HepG2 (cell line): ENCODE data around the gene GLO1. TPM values are rescaled to one million over a fixed set of nuclear protein-coding genes. Genes with fewer than 3 reads are reported as not detected.

Experiments
- ELF1 ChIP-seq: sonication (generic); formaldehyde crosslinking; IDR thresholded peaks from 2 replicates; pipeline ENCODE4 v1.4.0; 2020; ENCODE audit warnings: missing genetic modification reagents
- FLYWCH1 ChIP-seq: sonication (generic); formaldehyde crosslinking; IDR thresholded peaks from 2 replicates; pipeline ENCODE4 v1.8.1; 2023; ENCODE audit warnings: mild to moderate bottlenecking, missing genetic modification reagents
- HOXA5 ChIP-seq: sonication (generic); formaldehyde crosslinking; IDR thresholded peaks from 2 replicates; pipeline ENCODE4 v1.4.0; 2020; ENCODE audit warnings: missing genetic modification reagents
- KDM6A ChIP-seq: IDR thresholded peaks from 2 replicates; pipeline ENCODE4 v1.6.1; 2016; ENCODE audit warnings: low read depth
- KLF13 ChIP-seq: sonication (generic); formaldehyde crosslinking; IDR thresholded peaks from 2 replicates; pipeline ENCODE4 v1.4.0; 2020; ENCODE audit warnings: mild to moderate bottlenecking, missing genetic modification reagents
- MTA1 ChIP-seq: sonication (generic); formaldehyde crosslinking; IDR thresholded peaks from 2 replicates; pipeline ENCODE4 v1.4.0; 2020; ENCODE audit warnings: missing genetic modification reagents, mild to moderate bottlenecking, borderline replicate concordance
- MXI1 ChIP-seq: IDR thresholded peaks from 3 replicates; pipeline ENCODE4 v1.6.1; 2012; ENCODE audit warnings: low read depth, low read length, inconsistent platforms, borderline replicate concordance
- NAIF1 ChIP-seq: sonication (generic); formaldehyde crosslinking; IDR thresholded peaks from 2 replicates; pipeline ENCODE4 v1.5.0; 2020; ENCODE audit warnings: mild to moderate bottlenecking, missing genetic modification reagents, borderline replicate concordance
- NFIB ChIP-seq: sonication (generic); formaldehyde crosslinking; IDR thresholded peaks from 2 replicates; pipeline ENCODE4 v1.9.0; 2021; ENCODE audit warnings: missing genetic modification reagents, mild to moderate bottlenecking, borderline replicate concordance
- NONO ChIP-seq, 2 experiments: fragments of 450-650 bp in 1 of 2; sonication (generic) in 1 of 2; formaldehyde crosslinking in 1 of 2; IDR thresholded peaks in 1 of 2; conservative IDR thresholded peaks in 1 of 2; 2 replicates each; pipeline versions ENCODE4 v1.6.1 to v1.8.0; 2017 to 2022; ENCODE audit warnings: mild to moderate bottlenecking in 1 of 2, missing genetic modification reagents in 1 of 2, moderate library complexity in 1 of 2
- NR1H2 ChIP-seq: sonication (generic); formaldehyde crosslinking; IDR thresholded peaks from 2 replicates; pipeline ENCODE4 v1.8.1; 2022; ENCODE audit warnings: low read depth, missing genetic modification reagents, borderline replicate concordance
- PCBP2 ChIP-seq: fragments of 200-400 bp; formaldehyde crosslinking; optimal IDR thresholded peaks from 2 replicates; pipeline ENCODE3; 2018; ENCODE audit warnings: low read length, low read depth; ENCODE audit not compliant: poor library complexity, severe bottlenecking
- SATB2 ChIP-seq: sonication (generic); formaldehyde crosslinking; IDR thresholded peaks from 2 replicates; pipeline ENCODE4 v1.5.0; 2020; ENCODE audit warnings: missing genetic modification reagents
- ZMYM2 ChIP-seq: sonication (generic); formaldehyde crosslinking; IDR thresholded peaks from 2 replicates; pipeline ENCODE4 v1.8.0; 2022; ENCODE audit warnings: mild to moderate bottlenecking, missing genetic modification reagents
- ZMYM3 ChIP-seq: sonication (generic); formaldehyde crosslinking; IDR thresholded peaks from 2 replicates; pipeline ENCODE4 v1.5.1; 2020; ENCODE audit warnings: mild to moderate bottlenecking, missing genetic modification reagents
- ZNF160 ChIP-seq: sonication (generic); formaldehyde crosslinking; IDR thresholded peaks from 2 replicates; pipeline ENCODE4 v1.8.0; 2022; ENCODE audit warnings: mild to moderate bottlenecking, inconsistent platforms, missing genetic modification reagents
- ZNF292 ChIP-seq: sonication (generic); formaldehyde crosslinking; IDR thresholded peaks from 2 replicates; pipeline ENCODE4 v1.8.1; 2022; ENCODE audit warnings: mild to moderate bottlenecking, low read depth, missing genetic modification reagents, borderline replicate concordance
- ZNF33A ChIP-seq: sonication (generic); formaldehyde crosslinking; IDR thresholded peaks from 2 replicates; pipeline ENCODE4 v1.5.1; 2020; ENCODE audit warnings: missing genetic modification reagents, mild to moderate bottlenecking, moderate library complexity, borderline replicate concordance
- ZNF432 ChIP-seq: sonication (generic); formaldehyde crosslinking; IDR thresholded peaks from 2 replicates; pipeline ENCODE4 v1.5.0; 2020; ENCODE audit warnings: missing genetic modification reagents, mild to moderate bottlenecking, borderline replicate concordance
- polyA plus RNA-seq, 8 experiments: library from polyadenylated mRNA; depleted of rRNA in 3 of 8; stranded (reverse) in 7 of 8; unstranded in 1 of 8; fragments of >200 nt; fragmentation: Illumina TruSeq in 4 of 8; extraction: Trizol in 4 of 8; gene quantifications; 2 replicates each; pipeline versions ENCODE4 v1.2.1 to v1.2.3, GENCODE V29; 2011 to 2016; ENCODE audit warnings: low read depth in 4 of 8, missing spikeins in 1 of 8, mixed read lengths in 1 of 8; ENCODE audit not compliant: insufficient read depth in 1 of 8
- total RNA-seq, 5 experiments: library from RNA; depleted of rRNA; stranded (reverse); fragments of >200 nt; fragmentation: Illumina TruSeq; extraction: Trizol; gene quantifications; 2 replicates each; pipeline ENCODE4 v1.2.3, GENCODE V29; 2016; ENCODE audit warnings: low read depth in 1 of 5
- TF ChIP-seq, protein P1 (sequence below): sonication (generic); formaldehyde crosslinking; IDR thresholded peaks from 2 replicates; pipeline ENCODE4 v1.9.0; 2021; ENCODE audit warnings: missing genetic modification reagents, borderline replicate concordance
- TF ChIP-seq, protein P2 (sequence below): IDR thresholded peaks from 2 replicates; pipeline ENCODE4 v1.6.1; 2016; ENCODE audit warnings: missing compliant biosample characterization, missing genetic modification reagents, borderline replicate concordance
- TF ChIP-seq, protein P3 (sequence below): sonication (generic); formaldehyde crosslinking; IDR thresholded peaks from 2 replicates; pipeline ENCODE4 v1.8.1; 2023; ENCODE audit warnings: mild to moderate bottlenecking, inconsistent platforms, moderate library complexity, missing genetic modification reagents, borderline replicate concordance
- TF ChIP-seq, protein P4 (sequence below): sonication (generic); formaldehyde crosslinking; IDR thresholded peaks from 2 replicates; pipeline ENCODE4 v1.5.0; 2020; ENCODE audit warnings: mild to moderate bottlenecking, missing genetic modification reagents, moderate library complexity

The GLO1 gene
- total and polyA plus RNA-seq, 2 of the 13 experiments (the other 11 are each of a cell fraction or from before 2014, with no cell fraction given), result 77.1 to 177 TPM

DNA sequence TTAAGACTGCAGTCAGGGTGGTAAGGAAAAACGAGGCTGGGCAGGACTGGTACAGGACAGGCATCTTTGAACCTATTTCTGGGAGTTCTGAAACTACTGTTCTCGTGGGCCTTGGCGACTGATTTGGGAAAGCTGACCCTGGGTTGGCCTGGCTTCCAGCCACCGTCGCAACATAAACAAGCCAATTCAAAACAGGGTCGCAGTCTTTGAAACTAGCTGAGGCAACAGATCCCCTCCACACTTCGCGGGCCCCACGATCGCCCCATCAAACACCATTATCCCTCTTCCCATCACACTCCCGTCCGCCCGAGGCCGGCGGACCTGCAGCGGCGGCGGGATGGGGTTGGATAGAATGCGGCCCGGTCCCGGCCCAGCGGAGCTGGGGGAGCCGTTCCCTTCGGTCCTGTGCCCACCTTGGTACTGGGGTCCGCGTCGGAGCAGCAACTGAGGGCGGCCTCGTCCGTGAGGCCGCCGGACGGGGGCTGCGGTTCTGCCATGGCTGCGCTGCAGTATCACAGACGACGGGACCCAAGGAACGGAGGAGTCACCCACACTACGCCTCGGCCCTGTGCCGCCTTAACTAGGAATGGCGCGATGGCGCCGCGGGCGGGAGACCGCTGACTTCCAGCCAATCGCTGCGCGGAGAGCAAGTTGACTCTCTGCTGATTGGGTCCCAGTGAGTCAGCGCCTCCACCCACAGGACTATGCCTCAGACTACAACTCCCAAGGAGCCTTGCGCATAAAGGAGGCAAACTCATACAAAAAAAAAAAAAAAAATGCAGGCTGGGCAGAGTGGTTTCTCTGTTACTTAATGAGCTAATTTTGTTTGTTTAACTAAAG lies at the start of gene GLO1 (continued):
- TF ChIP-seq NONO (IDR thresholded peaks at IDR 0.05) (no peak), NONO (CRISPR knock-in tag; conservative IDR thresholded peaks at IDR 0.05) (peak; percentile 74), ZNF292 (CRISPR knock-in tag) (0 out of 2 replicates have a peak, but pooled peaks have one; percentile 36), ZNF432 (CRISPR knock-in tag) (no peak), NAIF1 (CRISPR knock-in tag) (no peak), SATB2 (CRISPR knock-in tag) (no peak; the same call in 1 of the 2 replicates), MXI1 (no peak; the same call in 2 of the 3 replicates), NFIB (CRISPR knock-in tag) (no peak), ZMYM3 (CRISPR knock-in tag) (no peak; the same call in 1 of the 2 replicates), ELF1 (CRISPR knock-in tag) (no peak), KLF13 (CRISPR knock-in tag) (no peak), FLYWCH1 (no peak), ZNF160 (CRISPR knock-in tag) (peak; percentile 46; the same call in 1 of the 2 replicates), HOXA5 (CRISPR knock-in tag) (peak; percentile 72; the same call in 1 of the 2 replicates), ZNF33A (CRISPR knock-in tag) (no peak), NR1H2 (CRISPR knock-in tag) (peak; percentile 62; the same call in 1 of the 2 replicates), PCBP2 (no peak), ZMYM2 (CRISPR knock-in tag) (no peak), MTA1 (CRISPR knock-in tag) (peak; percentile 74; the same call in 1 of the 2 replicates), KDM6A (CRISPR knock-in tag) (no peak)
- TF ChIP-seq, protein P1, sequence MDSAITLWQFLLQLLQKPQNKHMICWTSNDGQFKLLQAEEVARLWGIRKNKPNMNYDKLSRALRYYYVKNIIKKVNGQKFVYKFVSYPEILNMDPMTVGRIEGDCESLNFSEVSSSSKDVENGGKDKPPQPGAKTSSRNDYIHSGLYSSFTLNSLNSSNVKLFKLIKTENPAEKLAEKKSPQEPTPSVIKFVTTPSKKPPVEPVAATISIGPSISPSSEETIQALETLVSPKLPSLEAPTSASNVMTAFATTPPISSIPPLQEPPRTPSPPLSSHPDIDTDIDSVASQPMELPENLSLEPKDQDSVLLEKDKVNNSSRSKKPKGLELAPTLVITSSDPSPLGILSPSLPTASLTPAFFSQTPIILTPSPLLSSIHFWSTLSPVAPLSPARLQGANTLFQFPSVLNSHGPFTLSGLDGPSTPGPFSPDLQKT, result no peak
- TF ChIP-seq, protein P2, sequence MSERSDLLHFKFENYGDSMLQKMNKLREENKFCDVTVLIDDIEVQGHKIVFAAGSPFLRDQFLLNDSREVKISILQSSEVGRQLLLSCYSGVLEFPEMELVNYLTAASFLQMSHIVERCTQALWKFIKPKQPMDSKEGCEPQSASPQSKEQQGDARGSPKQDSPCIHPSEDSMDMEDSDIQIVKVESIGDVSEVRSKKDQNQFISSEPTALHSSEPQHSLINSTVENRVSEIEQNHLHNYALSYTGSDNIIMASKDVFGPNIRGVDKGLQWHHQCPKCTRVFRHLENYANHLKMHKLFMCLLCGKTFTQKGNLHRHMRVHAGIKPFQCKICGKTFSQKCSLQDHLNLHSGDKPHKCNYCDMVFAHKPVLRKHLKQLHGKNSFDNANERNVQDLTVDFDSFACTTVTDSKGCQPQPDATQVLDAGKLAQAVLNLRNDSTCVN (CRISPR knock-in tag), result peak; percentile 65; the same call in 1 of the 2 replicates
- TF ChIP-seq, protein P3, sequence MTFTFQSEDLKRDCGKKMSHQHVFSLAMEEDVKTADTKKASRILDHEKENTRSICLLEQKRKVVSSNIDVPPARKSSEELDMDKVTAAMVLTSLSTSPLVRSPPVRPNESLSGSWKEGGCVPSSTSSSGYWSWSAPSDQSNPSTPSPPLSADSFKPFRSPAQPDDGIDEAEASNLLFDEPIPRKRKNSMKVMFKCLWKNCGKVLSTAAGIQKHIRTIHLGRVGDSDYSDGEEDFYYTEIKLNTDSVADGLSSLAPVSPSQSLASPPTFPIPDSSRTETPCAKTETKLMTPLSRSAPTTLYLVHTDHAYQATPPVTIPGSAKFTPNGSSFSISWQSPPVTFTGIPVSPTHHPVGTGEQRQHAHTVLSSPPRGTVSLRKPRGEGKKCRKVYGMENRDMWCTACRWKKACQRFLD, result peak; percentile 61
- TF ChIP-seq, protein P4, sequence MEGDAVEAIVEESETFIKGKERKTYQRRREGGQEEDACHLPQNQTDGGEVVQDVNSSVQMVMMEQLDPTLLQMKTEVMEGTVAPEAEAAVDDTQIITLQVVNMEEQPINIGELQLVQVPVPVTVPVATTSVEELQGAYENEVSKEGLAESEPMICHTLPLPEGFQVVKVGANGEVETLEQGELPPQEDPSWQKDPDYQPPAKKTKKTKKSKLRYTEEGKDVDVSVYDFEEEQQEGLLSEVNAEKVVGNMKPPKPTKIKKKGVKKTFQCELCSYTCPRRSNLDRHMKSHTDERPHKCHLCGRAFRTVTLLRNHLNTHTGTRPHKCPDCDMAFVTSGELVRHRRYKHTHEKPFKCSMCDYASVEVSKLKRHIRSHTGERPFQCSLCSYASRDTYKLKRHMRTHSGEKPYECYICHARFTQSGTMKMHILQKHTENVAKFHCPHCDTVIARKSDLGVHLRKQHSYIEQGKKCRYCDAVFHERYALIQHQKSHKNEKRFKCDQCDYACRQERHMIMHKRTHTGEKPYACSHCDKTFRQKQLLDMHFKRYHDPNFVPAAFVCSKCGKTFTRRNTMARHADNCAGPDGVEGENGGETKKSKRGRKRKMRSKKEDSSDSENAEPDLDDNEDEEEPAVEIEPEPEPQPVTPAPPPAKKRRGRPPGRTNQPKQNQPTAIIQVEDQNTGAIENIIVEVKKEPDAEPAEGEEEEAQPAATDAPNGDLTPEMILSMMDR (CRISPR knock-in tag), result peak; percentile 26; the same call in 1 of the 2 replicates
